C4-2B (cell line): ENCODE measurements around the gene TPPP.

Experiments
- ZFX ChIP-seq: fragments of 450-650 bp; IDR thresholded peaks from 2 replicates; pipeline ENCODE4 v1.6.1; 2017
- TF ChIP-seq, protein P1 (sequence below): fragments of 450-650 bp; conservative IDR thresholded peaks from 2 replicates; pipeline ENCODE4 v1.5.1; 2017; ENCODE audit warnings: mild to moderate bottlenecking

DNA sequence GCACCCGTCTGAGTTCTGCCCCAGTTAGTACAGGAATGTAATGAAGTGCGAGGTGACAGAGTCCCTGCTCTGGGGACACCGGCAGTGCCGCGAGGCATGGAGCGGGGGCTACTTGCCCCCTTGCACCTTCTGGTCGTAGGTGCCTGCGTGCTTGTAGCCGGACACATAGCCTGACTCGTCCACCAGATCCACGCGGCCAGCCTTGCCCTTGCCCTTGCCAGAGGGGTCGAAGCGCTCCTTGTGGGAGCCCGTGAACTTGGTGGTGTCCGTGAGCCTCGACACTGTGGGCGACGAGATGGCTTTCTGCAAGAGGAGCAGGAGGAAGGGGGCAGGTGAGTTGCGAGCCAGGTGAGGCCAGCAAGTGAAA lies 28.2 kb downstream of the TPPP start:
- TF ChIP-seq, protein P1, sequence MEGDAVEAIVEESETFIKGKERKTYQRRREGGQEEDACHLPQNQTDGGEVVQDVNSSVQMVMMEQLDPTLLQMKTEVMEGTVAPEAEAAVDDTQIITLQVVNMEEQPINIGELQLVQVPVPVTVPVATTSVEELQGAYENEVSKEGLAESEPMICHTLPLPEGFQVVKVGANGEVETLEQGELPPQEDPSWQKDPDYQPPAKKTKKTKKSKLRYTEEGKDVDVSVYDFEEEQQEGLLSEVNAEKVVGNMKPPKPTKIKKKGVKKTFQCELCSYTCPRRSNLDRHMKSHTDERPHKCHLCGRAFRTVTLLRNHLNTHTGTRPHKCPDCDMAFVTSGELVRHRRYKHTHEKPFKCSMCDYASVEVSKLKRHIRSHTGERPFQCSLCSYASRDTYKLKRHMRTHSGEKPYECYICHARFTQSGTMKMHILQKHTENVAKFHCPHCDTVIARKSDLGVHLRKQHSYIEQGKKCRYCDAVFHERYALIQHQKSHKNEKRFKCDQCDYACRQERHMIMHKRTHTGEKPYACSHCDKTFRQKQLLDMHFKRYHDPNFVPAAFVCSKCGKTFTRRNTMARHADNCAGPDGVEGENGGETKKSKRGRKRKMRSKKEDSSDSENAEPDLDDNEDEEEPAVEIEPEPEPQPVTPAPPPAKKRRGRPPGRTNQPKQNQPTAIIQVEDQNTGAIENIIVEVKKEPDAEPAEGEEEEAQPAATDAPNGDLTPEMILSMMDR, result no peak
- TF ChIP-seq ZFX, result no peak
